OCI-M2 (cell line): ENCODE measurements around the gene CXCL9.
"Not testable (repeated sequence)": the region's sequence is repeated elsewhere in the genome, so short reads cannot be mapped to it uniquely, and the experiment has no call there.

Experiments
- DNase-seq: peaks from one replicate; lab custom pipeline; 2025; ENCODE audit not compliant: unreplicated experiment; lab: John Stamatoyannopoulos, UW

CXCL9 gene

GRCh38 chr4:75962072-75962471 lies 45.2 kb downstream of the CXCL9 start:
- not testable (repeated sequence) for DNase-seq

GRCh38 chr4:75958546-75958945 lies 48.8 kb downstream of the CXCL9 start:
- DNase-seq = not testable (repeated sequence)

- not testable (repeated sequence) for DNase-seq
Observed at GRCh38 chr4:75954811-75955210, 52.5 kb downstream of the CXCL9 start.

GRCh38 chr4:75953509-75953908 lies 53.8 kb downstream of the CXCL9 start:
- no peak for DNase-seq
